Measurements from ENCODE around the gene SBF2.

GRCh38 chr11:9808943-9809342 lies 485.1 kb downstream of the SBF2 start:
- TF ChIP-seq CTCF (IDR thresholded peaks at IDR 0.05; ENCODE audit: insufficient read depth, low read length) (no peak), POLR2AphosphoS5 (IDR thresholded peaks at IDR 0.05; ENCODE audit: low read depth) (no peak)
